GOT3 (cell line): Measurements from ENCODE around the gene NTM.

ENCODE experiments used
- DNase-seq: peaks from one replicate; lab custom pipeline; 2025; ENCODE audit warnings: mixed read lengths; lab: John Stamatoyannopoulos, UW

The NTM gene

DNA sequence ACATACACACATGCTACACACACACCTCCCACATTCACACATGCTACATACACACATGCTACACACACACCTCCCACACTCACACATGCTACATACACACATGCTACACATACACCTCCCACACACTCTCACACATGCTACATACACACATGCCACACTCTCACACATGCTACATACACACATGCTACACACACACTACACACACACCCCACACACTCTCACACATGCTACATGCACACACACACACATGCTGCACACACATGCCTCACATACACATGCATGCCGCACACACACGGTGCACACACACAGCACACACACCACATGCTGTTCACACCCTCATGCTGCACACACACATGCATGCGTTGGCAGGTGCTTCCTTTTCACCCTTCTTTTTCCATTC lies 495.4 kb downstream of the NTM start:
- DNase-seq, result no peak

GRCh38 chr11:131866535-131867400 lies 496.4 kb downstream of the NTM start:
- no peak for DNase-seq

GRCh38 chr11:131867457-131868257 lies 497.2 kb downstream of the NTM start:
- DNase-seq, result no peak

GRCh38 chr11:131868629-131869507 lies 498.5 kb downstream of the NTM start:
- no peak for DNase-seq

GRCh38 chr11:131870305-131870704 lies 499.9 kb downstream of the NTM start:
- DNase-seq, result no peak

DNA sequence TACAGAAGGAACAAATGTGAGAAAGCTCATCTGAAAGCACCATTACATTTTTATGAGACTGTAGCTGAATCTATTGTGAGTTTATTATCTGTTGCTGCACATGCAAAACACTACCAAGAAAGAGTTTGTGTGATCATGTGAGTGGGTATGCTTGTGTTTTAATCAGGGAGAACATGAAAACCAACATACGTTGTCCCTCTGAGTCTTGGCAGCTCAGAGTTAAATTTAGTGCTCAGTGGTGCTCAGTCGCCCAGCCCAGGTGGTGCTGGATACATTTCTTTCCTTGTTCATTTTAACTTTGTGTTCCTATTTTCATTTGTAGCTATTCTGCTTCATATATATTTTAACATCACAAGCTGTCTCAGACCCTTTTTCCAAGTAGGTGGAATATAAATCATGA lies 500.6 kb downstream of the NTM start:
- no peak for DNase-seq

DNA sequence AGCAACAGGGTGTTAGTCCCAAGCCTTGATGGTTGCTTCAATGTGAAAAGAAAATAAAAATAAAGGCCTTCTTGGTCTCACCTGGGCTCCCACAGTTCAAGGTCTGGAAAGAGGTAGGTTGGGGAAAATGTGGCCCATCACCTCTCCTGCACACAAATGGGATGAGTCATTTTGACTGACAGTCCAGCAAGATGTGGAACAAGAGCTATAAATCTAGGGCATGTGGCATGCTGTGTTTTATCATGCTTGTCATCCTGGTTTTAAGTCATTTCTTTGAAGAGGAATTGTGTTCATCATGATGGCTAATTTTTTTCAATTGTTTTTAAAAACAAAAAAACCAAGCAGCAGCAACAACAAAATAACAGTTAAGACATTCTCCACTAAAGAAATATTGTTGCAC lies 503.7 kb downstream of the NTM start:
- no peak for DNase-seq

GRCh38 chr11:131875611-131876010 lies 505.2 kb downstream of the NTM start:
- no peak for DNase-seq

DNA sequence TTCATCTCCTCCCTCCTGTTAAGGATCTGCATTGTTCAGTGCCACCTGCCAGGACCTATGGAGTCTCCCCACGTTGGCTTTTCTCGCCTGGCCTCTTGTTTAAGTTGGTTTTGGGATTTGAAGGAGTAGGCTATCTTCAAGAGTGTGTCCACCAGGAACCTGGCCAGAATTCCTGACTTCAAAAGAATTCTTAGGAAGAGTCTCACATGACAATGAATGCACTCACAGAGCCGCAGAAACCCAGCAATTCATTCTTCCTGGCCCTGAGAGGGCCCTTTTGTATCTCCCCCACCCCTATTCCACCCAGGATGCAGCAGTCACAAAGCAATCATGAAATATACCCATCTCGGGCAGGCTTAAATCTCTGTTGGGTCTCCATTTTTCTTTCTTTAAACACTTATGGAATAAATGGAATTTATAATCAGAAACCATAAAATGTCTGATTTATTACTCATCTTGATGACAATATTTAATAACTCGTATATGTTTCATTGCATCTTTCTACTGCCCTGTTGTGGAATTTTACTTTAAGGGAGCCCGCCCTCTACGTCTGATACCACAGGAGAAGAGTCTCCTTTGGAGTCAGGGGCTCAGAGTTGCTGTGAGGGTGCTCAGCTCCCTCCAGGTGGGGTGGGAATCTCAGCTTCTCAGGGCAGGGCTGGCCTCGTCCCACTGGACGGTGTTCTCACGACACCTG lies 507.0 kb downstream of the NTM start:
- DNase-seq, result no peak

DNA sequence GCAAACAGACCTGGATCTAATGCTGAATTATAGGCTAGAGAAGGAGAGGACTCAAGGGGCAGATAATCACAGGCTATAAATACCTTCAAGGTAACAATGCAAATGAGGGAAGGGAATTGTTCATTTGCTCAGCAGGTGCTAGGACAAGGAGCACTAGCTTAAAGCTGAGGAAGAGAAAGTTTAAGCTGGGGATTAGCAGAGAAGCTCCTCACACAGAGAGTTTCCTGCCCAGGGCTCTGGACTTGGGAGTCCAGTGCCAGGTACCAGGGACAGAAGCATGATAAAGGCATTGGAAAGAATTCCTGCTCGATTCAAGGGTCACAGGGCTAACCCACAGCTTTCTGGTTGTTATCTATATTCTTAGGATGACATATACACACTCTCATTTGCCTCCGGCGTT lies 509.9 kb downstream of the NTM start:
- no peak for DNase-seq

DNA sequence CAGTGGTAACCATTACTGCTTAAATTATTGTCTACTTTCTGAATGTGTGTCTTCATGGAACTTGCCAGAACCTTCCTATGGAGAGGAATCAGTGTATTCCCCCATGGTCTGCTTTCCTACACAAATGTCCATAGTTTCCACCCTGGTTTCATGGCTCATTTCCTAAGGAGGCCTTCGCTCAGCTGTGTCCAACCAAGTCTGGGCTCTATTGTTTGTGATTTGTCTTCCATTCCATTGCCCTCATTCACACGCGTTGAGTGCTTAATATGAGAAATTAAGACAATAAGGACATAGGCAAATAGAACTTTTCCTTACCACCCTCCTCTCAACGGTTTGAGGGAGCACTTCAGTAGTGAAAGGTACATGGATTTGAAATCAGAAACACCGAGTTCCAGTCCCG lies 510.6 kb downstream of the NTM start:
- DNase-seq, result no peak

DNA sequence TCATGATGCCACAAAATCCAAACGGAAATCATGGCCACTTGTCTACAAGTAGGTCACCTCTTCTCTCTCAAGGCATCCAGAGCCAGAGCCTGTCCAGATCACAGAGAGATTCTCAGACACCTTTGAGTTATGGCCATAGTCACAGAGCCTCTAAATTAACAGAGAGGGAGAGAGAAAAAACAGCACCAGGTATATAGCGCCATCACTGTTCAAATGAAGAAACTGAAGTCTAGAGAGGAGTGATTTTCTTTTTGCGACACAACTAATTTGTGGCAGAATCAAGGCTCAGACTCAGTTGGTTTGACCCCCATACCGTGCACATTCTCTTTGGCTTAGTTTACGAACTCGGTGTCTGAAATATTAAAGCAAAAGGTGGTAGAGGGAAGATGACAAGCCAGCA lies 512.9 kb downstream of the NTM start:
- no peak for DNase-seq

- DNase-seq, result no peak
Measured at GRCh38 chr11:131884461-131885073, 514.2 kb downstream of the NTM start.

DNA sequence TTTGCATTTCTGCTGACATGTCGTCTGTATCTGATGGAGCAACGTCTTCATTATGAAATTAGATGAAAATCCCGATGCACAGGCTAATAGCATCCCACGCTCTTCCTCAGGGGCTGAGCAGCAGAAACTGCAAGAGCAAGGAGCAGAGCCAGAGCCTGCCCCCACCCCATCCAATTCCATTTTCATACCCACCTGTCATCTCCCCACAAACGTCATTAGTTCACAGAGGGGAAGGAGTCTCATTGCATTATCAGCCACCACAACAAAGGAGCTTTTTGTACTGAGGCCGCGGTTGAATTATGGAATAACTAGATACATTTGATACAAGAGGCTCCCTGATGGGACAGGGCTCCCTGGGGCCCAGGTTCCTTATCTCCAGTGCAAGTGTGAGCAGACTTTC lies 515.0 kb downstream of the NTM start:
- no peak for DNase-seq

- no peak for DNase-seq
Measured at GRCh38 chr11:131886201-131886600, 515.8 kb downstream of the NTM start.

GRCh38 chr11:131888230-131888855 lies 517.9 kb downstream of the NTM start:
- DNase-seq, result no peak

GRCh38 chr11:131889146-131889577 lies 518.7 kb downstream of the NTM start:
- DNase-seq, result no peak

DNA sequence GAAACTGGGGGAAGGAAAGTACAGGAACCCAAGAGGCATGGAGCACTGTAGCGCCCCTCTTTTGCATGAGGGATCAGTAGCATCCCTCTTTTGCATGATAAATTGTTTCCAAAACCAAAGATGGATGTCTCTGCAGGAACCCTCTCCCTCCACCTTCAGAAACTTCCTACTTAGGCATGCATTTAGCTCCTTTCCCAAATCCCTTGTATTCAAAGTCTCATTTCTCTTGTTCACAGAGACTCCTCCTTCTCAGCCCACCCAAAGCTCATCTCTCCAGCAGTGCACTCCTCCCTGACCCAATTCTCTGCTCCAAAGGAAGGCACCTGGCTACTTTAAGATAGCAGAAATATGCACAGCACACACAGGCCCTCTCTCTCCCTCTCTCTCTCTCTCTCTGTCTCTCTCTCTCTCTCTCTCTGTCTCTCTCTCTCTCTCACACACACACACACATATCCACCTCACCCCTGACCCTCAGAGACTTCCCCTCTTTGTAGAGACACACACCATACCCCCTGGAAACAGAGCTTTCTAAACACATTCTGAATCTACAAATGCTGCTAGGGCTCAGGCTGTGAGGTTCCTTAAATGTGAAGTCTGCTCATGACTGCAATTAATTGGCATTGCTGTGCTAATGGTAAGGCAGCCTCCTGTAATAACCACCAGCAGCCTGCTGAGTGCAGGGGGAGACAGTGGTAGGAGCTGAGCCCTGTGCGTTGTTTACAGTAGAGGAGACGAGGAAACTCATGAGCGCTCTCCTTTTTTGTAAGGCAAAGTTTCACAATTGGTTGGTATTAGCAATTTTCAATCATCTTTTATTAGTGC lies 519.6 kb downstream of the NTM start:
- DNase-seq, result no peak

- DNase-seq, result no peak
Measured at GRCh38 chr11:131893103-131893890, 522.9 kb downstream of the NTM start.
